ENCODE data around the gene NTHL1. TPM values are rescaled to one million over a fixed set of nuclear protein-coding genes. Genes with fewer than 3 reads are reported as not detected.
"Not testable (repeated sequence)": the region's sequence is repeated elsewhere in the genome, so short reads cannot be mapped to it uniquely, and the experiment has no call there.

NTHL1 gene
- total RNA-seq, 1 donor from 2014 or later, result 13.7 TPM

- Mint-ChIP-seq H3K27me3 (ENCODE audit: low read depth, unreplicated experiment) (peaks cover 4% of the 10 kb centered on the region), H3K9me3 (ENCODE audit: unreplicated experiment) (no peaks in the 10 kb centered on the region), H3K4me1 (ENCODE audit: low read depth, unreplicated experiment) (peaks cover 3% of the 10 kb centered on the region), H3K4me3 (ENCODE audit: unreplicated experiment) (no peak overlapping the region), H3K36me3 (ENCODE audit: low read depth, unreplicated experiment) (peaks cover 2% of the 10 kb centered on the region), H3K27ac (ENCODE audit: unreplicated experiment) (peak overlapping the region; percentile 41)
- no peak overlapping the region for H3K4me3 ChIP-seq (ENCODE audit: insufficient read depth, low read depth, low read length)
- no peaks in the 10 kb centered on the region for H3K27me3 ChIP-seq (ENCODE audit: insufficient read depth, low read length)
- H3K4me2 ChIP-seq (ENCODE audit: low read length), result no peak overlapping the region
- H3K9me3 ChIP-seq (ENCODE audit: insufficient read depth, low read depth, low read length), result no peaks in the 10 kb centered on the region
- FAIRE-seq (no peak), DNase-seq (ENCODE audit: low read depth) (no peak)
- H2AFZ ChIP-seq (ENCODE audit: low read depth, low read length), result no peak overlapping the region
- peaks cover 14% of the 10 kb centered on the region for H3K4me1 ChIP-seq (ENCODE audit: insufficient read depth, low read length)
- H3K27ac ChIP-seq (ENCODE audit: low read depth, low read length), result no peak overlapping the region
- no peak for TF ChIP-seq EZH2 (IDR thresholded peaks at IDR 0.05; ENCODE audit: insufficient read depth, low read length)
- TF ChIP-seq CTCF (IDR thresholded peaks at IDR 0.05; ENCODE audit: insufficient read depth, low read depth, low read length), result no peak
- peaks cover 20% of the 10 kb centered on the region for H3K79me2 ChIP-seq (ENCODE audit: insufficient read depth, low read length)
- peaks cover 7% of the 10 kb centered on the region for H4K20me1 ChIP-seq (ENCODE audit: insufficient read depth, low read length)
- no peaks in the 10 kb centered on the region for H3K36me3 ChIP-seq (ENCODE audit: insufficient read depth, low read length)
- H3K9ac ChIP-seq (ENCODE audit: low read length), result no peak overlapping the region
Observed at GRCh38 chr16:2013527-2013926, 34.1 kb downstream of the NTHL1 start.

- not testable (repeated sequence) for H3K27ac ChIP-seq (ENCODE audit: low read depth, low read length); H3K9ac ChIP-seq (ENCODE audit: low read length); H3K9me3 Mint-ChIP-seq (ENCODE audit: unreplicated experiment); H3K27ac Mint-ChIP-seq (ENCODE audit: unreplicated experiment); H3K36me3 ChIP-seq (ENCODE audit: insufficient read depth, low read length); H3K4me2 ChIP-seq (ENCODE audit: low read length); H3K27me3 Mint-ChIP-seq (ENCODE audit: low read depth, unreplicated experiment); DNase-seq (ENCODE audit: low read depth); H3K36me3 Mint-ChIP-seq (ENCODE audit: low read depth, unreplicated experiment); H3K4me3 ChIP-seq (ENCODE audit: insufficient read depth, low read depth, low read length); H3K27me3 ChIP-seq (ENCODE audit: insufficient read depth, low read length); FAIRE-seq; H3K9me3 ChIP-seq (ENCODE audit: insufficient read depth, low read depth, low read length); H2AFZ ChIP-seq (ENCODE audit: low read depth, low read length)
- peak overlapping the region; percentile 57 for H3K4me3 Mint-ChIP-seq (ENCODE audit: unreplicated experiment)
- H4K20me1 ChIP-seq (ENCODE audit: insufficient read depth, low read length), result peaks cover 25% of the 10 kb centered on the region
- H3K4me1 ChIP-seq (ENCODE audit: insufficient read depth, low read length), result peaks cover 28% of the 10 kb centered on the region
- H3K79me2 ChIP-seq (ENCODE audit: insufficient read depth, low read length), result peaks cover 38% of the 10 kb centered on the region
- peaks cover 12% of the 10 kb centered on the region for H3K4me1 Mint-ChIP-seq (ENCODE audit: low read depth, unreplicated experiment)
Observed at GRCh38 chr16:2011726-2012125, 35.9 kb downstream of the NTHL1 start.

DNA sequence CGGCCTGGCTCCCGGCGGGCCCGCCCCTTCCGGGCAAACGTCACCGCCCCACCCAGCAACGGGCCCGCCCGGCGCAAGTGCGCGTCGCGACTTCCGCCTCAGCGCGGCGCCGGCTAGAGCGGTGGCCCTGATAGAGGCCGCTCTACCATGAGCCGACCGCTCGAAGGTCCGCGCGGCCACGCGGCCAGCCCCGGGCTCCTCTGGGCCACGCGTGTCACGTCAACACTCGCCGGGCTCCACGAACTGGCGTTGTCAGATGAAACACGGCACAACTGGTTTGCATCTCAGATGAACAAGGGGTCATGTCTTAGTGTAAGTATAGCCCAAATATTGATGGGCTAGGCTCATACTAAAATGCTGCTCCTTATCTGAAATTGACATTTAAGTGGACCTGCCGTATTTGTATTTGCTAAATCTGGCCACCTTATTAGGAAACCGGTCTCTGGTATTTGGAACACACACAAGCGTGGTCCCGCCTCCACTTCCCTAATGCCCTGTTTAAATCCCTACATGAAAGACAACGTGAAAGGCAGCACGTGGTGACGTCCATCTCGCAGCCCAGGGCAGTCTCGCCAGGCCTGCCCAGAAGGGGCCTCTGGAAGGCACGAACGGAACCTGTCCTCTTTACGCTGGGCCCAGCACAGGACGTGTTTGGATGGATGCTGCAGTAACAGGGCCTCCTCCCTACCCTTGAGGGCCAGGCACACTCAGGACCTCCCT is 37.7 kb downstream of the NTHL1 start, which contains the start of gene ZNF598:
Gene ZNF598, minus strand, starts transcription at position 31 of the 720 bp plus-strand sequence.
- H3K4me1 Mint-ChIP-seq (ENCODE audit: low read depth, unreplicated experiment), result peaks cover 18% of the 10 kb centered on the region
- Histone ChIP-seq H2AFZ (ENCODE audit: low read depth, low read length) (peak within 1 kb of the TSS; percentile 84), H3K9me3 (ENCODE audit: insufficient read depth, low read depth, low read length) (no peaks in the 10 kb centered on the region), H3K27me3 (ENCODE audit: insufficient read depth, low read length) (no peaks in the 10 kb centered on the region), H3K4me3 (ENCODE audit: insufficient read depth, low read depth, low read length) (peak within 1 kb of the TSS; percentile 88), H3K79me2 (ENCODE audit: insufficient read depth, low read length) (peaks cover 56% of the 10 kb centered on the region), H3K27ac (ENCODE audit: low read depth, low read length) (peak within 1 kb of the TSS; percentile 83), H3K36me3 (ENCODE audit: insufficient read depth, low read length) (no peaks in the 10 kb centered on the region), H4K20me1 (ENCODE audit: insufficient read depth, low read length) (peaks cover 42% of the 10 kb centered on the region), H3K4me2 (ENCODE audit: low read length) (peak within 1 kb of the TSS; percentile 100), H3K4me1 (ENCODE audit: insufficient read depth, low read length) (peaks cover 30% of the 10 kb centered on the region), H3K9ac (ENCODE audit: low read length) (peak within 1 kb of the TSS; percentile 94)
- FAIRE-seq (no peak), DNase-seq (ENCODE audit: low read depth) (peak; percentile 69)
- H3K4me3 Mint-ChIP-seq (ENCODE audit: unreplicated experiment), result peak within 1 kb of the TSS; percentile 90
- H3K27ac Mint-ChIP-seq (ENCODE audit: unreplicated experiment), result peak within 1 kb of the TSS; percentile 85
- H3K36me3 Mint-ChIP-seq (ENCODE audit: low read depth, unreplicated experiment), result peaks cover 4% of the 10 kb centered on the region
- TF ChIP-seq EZH2 (IDR thresholded peaks at IDR 0.05; ENCODE audit: insufficient read depth, low read length) (no peak), CTCF (IDR thresholded peaks at IDR 0.05; ENCODE audit: insufficient read depth, low read depth, low read length) (no peak)
- no peaks in the 10 kb centered on the region for H3K9me3 Mint-ChIP-seq (ENCODE audit: unreplicated experiment)
- no peaks in the 10 kb centered on the region for H3K27me3 Mint-ChIP-seq (ENCODE audit: low read depth, unreplicated experiment)

Measured in astrocyte (in vitro differentiated cells and primary cell).